Renal pelvis (tissue), 4 donors: Measurements from ENCODE around the gene RAD50. TPM values are rescaled to one million over a fixed set of nuclear protein-coding genes. Genes with fewer than 3 reads are reported as not detected.
A peak's percentile ranks its signal among the peaks of the same experiment; 100 is the strongest.
"Not testable (repeated sequence)": the region's sequence is repeated elsewhere in the genome, so short reads cannot be mapped to it uniquely, and the experiment has no call there.

Experiments used
- DNase-seq: peaks from one replicate; pipeline ENCODE4 v3.0.0-alpha.2; 2013
- polyA plus RNA-seq, 3 donors: library from polyadenylated mRNA; unstranded; fragments of 120-200 nt; gene quantifications; one replicate each; pipeline ENCODE4 v1.2.1, GENCODE V29; 2013; ENCODE audit not compliant: insufficient read length in 3 of 3

Gene RAD50
- polyA plus RNA-seq, 3 donors, result 49.1 to 55.4 (median 49.9) TPM

- no peak for DNase-seq
Observed at GRCh38 chr5:132674671-132675506, 118.1 kb downstream of the RAD50 start.

DNA sequence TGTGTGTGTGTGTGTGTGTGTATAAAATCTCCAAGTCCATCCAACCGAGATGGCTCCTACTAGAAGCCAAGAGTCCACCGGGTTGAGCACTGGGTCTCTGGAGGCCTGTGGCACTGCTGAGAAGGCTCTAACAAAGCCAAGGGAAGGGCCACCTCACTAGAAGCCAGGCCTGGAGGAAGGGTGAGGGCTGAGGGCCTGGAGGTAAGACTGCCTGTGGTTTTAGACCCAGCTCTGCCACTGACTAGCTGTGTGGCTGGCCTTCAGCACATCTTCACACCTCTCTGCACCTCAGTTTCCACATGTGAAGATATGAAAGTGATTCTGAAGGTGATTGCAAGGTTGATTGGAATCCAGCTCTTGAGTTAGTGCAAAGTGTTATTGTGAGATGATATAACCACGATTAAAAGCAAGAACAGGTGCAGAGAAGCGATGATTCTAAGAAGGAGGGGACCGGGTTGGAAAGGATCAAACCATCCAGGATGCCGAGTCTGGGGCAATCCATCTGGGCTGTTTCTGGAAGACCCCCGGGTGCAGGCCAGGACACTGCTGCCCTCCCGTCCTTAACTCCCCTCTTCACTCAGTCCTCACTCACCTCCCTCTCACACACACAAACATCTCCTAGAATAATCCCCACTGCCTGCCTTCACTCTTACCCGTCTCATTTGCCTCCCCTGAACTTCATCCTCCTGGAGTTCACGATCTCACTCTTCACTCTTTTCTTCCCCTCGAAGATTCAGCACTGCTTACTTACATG, 119.3 kb downstream of the RAD50 start:
- DNase-seq, result no peak

DNA sequence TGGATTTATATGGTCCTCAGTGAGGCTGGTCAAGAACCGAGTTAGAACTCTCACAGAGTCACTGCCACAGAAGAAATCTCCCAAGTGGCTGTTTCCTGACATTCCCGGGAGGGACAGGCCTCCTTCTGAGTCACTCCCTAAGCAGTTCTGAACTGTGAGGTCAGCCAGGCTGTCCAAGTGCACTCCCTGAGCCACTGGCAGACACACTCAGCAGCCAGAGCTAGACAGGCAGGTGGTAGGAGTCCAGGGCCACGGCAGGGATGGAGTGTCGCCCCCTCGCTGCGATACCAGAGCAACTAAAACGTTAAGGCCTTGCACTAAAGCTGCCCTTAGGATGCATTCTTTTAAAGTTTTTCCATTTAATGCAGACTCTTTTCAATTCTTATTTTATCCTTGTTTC, 120.4 kb downstream of the RAD50 start:
- DNase-seq, result no peak

GRCh38 chr5:132677682-132678400, 121.1 kb downstream of the RAD50 start:
- DNase-seq, result no peak

DNA sequence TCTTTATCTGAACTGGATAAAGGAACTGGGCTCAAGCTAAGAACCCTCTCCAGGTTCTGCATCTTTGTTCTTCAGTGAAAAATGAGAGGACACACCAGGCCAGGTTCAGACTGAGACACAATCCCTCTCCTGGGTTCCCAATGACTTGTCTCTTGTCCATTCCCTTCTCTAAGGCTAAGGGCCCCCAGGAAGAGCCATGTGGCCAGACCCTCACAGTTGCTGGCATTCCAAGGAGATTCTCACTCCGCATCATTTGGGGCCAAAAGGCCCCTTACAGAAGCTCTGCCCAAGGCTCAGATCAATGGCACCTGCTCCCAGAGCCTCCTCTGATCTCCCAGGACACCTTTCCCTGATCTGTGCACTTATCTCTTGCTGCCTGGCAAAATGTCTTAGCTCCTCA, 122.0 kb downstream of the RAD50 start:
- DNase-seq, result no peak

DNA sequence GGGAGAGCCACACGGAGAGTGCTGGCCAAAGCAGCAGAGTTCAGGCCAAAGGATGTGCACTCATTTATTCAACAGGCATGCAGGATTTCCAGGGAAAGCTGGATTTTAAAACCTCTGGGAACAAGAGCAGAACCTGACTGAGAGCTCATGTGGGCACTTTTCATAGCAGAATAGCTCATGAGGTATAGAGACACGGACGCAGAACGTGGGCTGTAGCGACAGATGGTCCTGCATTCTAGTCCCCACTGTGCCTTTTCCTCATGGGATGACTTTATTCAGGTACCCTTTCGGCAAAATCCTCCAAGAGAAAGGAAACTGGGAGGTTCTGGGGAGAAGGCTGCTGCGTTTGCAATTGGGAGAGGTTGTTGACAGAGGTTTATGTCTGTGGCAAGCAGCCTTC, 122.4 kb downstream of the RAD50 start:
- DNase-seq, result no peak

DNA sequence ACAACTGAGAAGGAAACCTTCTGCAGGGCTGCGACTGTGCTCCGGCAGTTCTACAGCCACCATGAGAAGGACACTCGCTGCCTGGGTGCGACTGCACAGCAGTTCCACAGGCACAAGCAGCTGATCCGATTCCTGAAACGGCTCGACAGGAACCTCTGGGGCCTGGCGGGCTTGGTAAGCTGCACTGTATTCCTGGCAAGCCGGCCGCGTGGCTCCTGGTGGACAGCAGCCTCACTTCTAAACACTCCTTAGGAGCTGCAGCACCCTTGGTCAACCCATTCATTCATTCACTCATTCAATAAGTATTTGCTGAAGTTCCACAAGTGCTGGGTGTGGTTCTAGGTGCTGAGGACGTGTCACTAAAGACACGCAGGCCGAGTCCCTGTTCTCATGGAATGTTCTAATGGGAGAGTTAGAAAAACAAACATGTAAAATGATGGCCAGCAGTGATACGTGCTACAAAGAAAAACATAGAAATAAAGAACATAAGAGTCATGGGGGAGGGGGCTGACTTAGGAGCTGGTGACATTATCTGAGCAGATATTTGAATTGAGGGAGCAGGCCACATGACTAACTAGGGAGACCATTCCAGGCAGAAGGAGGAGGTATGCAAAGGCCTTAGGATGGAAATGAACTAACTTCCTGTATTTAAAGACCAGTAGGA, 123.1 kb downstream of the RAD50 start:
- DNase-seq, result no peak

DNA sequence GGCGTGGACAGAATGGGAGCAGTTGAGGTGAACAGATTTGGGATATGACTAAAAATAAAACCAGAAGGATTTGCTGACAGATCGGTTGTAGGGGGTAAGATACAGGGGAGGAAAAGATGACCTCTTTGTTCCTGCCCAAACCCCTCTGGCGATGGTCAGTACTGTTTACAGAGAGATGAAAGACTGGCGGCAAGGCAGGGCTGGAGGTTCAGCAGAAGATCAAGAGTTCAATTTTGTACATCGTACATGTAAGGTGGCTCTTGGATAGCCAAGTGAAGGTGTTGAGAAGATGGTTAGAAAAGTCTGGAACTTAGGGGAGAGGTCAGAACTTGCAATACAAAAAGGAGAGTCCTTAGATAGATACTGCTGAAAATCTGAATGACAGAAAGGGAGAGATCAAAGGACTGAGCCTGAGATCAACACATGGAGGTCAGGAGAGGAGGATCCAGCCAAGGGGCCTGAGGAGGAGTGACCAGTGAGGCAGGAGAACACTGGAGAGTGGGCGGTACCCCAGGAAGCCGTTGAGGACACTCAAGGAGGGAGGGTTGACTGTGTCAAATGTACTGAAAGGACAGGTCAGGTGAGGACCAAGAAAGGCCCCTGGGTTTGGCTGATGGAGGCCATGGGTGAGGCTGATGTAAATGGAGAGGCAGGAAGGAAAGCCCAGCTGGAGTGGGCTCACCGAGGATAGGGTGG, 124.2 kb downstream of the RAD50 start:
- DNase-seq, result no peak

GRCh38 chr5:132681476-132681831, 124.7 kb downstream of the RAD50 start:
- no peak for DNase-seq

- no peak for DNase-seq
Observed at GRCh38 chr5:132681983-132682382, 125.2 kb downstream of the RAD50 start.

DNA sequence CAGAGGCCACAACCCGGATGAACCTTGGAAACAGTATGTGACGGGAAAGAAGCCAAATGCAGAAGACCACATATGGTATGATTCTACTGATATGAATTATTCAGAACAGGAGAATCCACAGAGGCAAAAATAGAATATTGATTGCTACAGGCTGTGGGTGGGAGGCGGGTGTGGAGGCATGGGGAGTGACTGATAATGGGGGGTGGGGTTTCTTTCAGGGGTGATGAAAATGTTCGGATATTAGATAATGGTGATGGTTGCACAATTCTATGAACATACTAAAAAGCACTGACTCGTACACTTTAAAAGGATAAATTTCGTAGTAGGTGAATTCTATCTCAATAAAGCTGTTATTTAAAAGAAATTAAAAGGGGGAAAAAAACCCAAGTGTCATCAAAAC, 127.7 kb downstream of the RAD50 start:
- DNase-seq, result no peak

DNA sequence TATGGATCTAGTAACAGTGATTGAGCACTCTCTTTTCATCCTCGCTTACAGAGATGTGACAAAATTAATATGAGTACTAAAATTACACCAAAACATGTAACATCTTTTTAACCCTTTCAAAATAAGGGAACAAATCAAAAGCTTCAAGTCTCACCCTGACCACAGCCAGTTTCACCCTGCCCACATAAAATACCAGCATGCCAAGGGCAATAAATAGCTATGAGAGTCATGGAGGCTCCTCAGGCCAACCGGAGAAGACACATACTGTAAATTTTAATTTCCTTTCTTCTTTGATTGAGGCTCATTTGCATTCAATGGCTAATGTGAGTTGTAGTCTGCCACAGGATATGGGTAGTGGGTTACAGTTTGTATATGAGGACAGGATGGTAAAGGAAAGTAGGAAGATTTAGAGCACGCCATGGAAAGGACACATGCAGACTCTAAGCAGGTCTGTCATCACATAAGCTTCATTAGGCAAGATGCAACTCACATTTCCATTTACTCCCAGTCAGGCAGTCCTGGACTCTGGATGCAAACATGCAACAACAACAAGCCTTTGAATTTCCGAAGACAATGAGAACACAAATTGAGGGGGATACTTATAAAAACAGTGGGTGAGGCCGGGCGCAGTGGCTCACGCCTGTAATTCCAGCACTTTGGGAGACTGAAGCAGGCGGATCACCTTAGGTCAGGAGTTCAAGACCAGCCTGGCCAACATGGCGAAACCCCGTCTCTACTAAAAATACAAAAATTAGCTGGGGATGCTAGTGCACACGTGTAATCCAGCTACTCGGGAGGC, 128.3 kb downstream of the RAD50 start:
- no peak for DNase-seq

DNA sequence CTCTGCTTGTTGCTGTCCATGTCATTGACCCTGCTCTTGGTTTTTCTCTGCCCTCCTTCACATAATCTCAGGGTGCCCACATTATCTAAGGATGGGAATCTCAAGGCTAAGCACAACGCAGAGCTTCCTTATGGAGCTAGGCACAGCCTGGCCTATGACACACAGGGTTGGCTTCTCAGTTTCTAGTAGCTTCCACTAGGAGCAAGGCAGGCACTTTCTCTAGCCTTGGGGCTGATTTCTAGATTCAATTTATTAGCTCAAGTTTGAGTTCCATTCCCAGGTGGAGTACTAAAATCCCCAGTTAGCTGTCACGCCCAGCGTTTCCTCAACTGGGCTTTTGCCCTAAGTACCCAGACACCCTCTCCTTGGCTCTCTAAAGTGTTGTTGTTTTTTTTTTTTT, 129.4 kb downstream of the RAD50 start:
- DNase-seq, result no peak

DNA sequence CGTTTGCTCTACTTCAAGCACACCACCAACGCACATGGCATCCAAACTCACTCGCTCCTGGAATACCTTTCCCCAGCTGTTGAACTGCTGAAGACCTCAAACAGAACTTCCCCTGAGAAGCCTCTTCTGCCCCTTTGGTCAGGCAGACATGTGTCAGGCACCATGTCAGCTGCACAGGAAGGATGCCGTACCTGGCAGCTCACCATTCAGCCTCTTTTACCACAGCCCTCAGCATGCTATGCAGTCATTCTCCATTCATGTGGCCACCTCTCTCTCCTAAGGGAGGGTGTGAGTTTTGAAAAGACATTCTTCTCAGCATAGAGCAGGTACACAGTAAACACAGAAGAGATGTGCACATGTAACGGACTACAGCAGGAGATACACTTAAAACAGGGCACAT, 131.2 kb downstream of the RAD50 start:
- no peak for DNase-seq

- DNase-seq, result no peak
Observed at GRCh38 chr5:132688536-132689339, 132.0 kb downstream of the RAD50 start.

GRCh38 chr5:132689513-132689912, 132.7 kb downstream of the RAD50 start:
- peak; percentile 27 for DNase-seq

DNA sequence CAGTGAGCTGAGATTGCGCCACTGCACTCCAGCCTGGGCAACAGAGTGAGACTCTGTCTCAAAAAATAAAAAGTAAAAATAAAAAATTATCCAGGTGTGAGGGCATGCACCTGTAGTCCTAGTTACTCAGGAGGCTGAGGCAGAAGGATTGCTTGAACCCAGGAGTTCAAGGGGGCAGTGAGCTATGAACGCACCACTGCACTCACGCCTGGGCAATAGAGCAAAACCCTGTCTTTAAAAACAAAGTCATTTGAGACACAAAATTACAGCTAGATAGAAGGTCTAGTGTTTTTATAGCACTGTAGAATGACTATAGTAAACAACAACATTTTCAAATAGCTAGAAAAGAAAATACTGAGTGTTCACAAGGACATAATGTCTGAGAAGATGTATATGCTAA, 133.4 kb downstream of the RAD50 start:
- DNase-seq, result no peak

GRCh38 chr5:132691755-132692631, 135.2 kb downstream of the RAD50 start:
- DNase-seq, result not testable (repeated sequence)

- DNase-seq, result no peak
Observed at GRCh38 chr5:132692632-132692967, 135.8 kb downstream of the RAD50 start.
